ENCODE data around the gene RER1.

RER1 gene

DNA sequence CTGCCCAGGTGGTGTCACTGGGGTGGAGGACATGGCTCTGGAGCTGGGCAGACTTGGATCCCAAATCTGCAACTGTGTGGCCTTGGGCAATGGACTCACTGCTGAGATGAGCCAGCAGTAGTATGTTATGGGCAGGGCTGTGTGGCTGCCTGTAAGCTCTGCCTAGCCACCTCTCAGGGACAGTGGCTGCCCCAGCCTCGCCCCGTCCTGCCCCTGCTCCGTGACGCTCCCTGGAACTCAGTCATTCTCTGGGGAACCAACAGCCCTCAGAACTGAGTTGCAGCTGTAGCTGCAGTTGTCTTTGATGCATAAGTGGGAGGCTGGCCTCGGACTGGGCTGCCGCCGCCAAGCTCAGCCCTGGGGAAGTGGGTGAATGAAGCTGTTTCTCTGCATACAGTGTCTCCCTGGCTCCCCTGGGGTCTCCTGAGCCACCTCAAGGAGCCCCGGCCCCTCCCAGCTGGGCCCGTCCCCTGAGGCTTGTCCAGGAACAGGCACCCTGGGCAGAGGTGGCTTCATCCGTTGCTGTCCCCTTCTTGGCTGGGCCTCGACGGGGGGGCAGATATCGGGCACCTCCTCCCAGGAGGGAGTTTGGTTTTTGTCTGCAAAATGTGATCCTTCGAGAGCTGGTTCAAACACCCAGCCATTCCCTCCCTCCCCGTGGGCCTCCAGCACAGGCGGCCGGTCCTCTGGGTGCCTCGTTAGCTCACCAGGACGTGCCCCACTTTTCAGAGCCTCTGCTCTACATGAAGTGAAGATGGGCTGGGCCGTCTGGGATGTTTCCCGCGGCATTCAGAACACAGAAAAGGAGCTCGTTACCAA lies 58.2 kb downstream of the RER1 start:
- no peak for DNase-seq

DNA sequence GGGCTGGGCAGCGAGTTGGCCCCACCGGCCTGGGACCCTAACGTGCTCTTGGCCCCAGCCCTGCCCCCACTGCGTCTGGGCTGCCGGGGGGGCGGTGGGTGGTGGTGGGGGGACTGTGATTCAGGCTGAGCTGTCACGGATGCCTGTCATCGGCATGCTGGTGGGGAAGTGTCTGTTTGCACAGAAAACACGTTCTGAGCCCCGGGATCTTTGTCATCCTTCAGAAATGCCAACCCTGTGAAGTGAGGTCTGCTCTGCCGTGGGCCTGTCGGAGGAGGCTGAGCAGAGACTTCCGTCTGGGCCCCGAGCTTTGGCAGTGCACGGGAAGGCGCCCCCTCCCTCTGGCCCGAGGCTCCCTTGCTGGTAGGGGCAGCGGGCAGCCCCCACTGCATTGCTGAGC lies 60.1 kb downstream of the RER1 start:
- DNase-seq = no peak

DNA sequence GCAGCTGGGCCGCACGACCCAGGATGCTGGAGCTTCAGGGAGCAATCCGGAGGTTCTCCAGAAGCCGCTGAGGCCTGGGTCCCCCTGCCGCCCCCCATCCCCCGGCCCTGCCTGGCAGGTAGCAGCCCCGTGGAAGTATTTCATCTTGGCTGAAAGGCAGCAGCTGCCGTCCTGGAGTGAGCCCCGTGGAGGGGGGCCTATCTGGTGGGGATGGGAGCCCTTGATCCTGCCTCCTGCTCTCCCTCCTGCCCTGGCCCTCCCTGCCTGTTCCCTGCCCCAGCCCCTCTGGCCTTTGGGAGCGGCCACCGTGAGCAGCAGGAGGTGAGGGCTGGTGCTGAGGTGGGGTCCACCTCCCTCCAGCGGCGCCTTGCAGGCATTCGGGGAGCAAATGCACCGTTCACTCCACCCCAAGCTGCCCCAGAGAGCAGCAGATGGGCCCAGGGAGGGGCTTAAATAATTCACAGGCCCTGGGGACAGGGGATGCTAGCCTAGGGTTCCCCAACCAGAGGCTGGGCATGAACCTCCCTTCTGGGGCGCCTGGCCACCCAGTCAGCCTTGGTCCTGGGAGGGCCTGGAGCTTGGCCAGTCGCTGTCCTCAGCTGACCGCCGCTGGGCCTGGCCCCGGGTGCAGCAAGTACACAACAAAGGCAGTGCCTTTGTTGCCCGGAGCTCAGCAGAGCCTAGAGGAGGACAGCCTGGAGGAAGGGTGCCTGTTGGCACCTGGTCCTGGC lies 60.7 kb downstream of the RER1 start:
- DNase-seq = no peak

DNA sequence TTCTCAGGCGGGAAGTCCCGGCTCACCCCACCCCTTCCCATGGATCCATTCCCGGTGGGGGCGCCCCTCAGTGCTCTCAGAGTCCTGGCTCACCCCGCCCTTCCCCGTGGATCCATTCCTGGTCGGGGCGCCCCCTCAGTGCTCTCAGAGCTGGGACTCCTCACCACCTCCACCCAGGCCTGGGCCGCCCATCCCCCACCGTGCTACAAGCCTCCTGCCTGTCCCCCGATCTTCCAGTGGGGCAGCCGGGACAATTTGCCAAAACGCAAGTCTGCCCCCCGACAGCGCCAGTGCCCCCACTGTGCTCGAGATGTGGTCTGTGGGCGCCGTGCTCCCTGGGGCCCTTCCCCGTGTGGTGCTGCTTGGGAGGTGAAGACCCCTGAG lies 61.3 kb downstream of the RER1 start:
- DNase-seq = no peak

DNA sequence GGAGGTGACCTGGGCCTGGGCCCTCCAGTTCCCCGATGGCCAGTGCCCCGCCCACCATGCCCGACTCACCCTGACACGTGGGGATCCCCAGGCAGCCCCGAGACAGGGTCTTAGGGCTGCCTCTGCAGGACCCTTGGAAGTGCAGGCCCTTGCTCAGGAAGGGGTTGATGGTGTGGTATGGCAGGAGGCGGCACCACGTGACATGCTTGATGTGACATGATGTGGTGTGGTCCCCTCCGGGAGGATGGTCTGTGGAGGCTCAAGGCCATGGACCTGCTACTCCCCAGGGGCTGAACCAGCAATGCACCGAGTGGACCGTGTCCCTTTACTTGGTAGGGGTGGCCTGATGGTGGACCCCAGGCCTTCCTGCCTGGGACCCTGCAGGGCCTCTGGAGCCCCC lies 62.6 kb downstream of the RER1 start:
- DNase-seq = no peak

Measured in hematopoietic multipotent progenitor cell treated with erythropoietin and hydrocortisone succinate and interleukin-3 and kit ligand, for 6 days (in vitro differentiated cells).